A549 (cell line): Measurements from ENCODE around the gene ZBTB11. TPM values are rescaled to one million over a fixed set of nuclear protein-coding genes. Genes with fewer than 3 reads are reported as not detected.

Source experiments
- ATAC-seq, 2 experiments: fragments of 200-7000 bp in 1 of 2; fragments of >200 bp in 1 of 2; cut with Nextera tagmentation in 1 of 2; cut with Tn5 transposase in 1 of 2; 3 replicates each; pipeline versions ENCODE4 v1.8.0 to v1.9.1; 2018 to 2020; ENCODE audit warnings: mild to moderate bottlenecking in 1 of 2, moderate library complexity in 1 of 2
- CTCF ChIA-PET: fragments of 300-600 bp; sonication (Branson Sonifier 250); formaldehyde crosslinking; extraction: SDS; loops from one replicate; lab custom pipeline; 2021; ENCODE audit warnings: antibody characterized with exemption, inconsistent platforms; lab: Yijun Ruan, JAX
- POLR2A ChIA-PET: fragments of 350-600 bp; formaldehyde crosslinking; extraction: SDS; loops from one replicate; lab custom pipeline; 2021; ENCODE audit warnings: antibody characterized with exemption, inconsistent platforms; lab: Yijun Ruan, JAX
- DNase-seq, 2 experiments: peaks; one replicate each; pipeline versions ENCODE4 v3.0.0 to v3.0.0-alpha.2; 2011 to 2016; ENCODE audit warnings: low read depth in 1 of 2, low spot score in 1 of 2
- FAIRE-seq: peaks from 2 replicates; lab custom pipeline; 2011; peaks lifted over from hg19 to GRCh38; lab: Jason Lieb, UNC
- H3K27ac ChIP-seq, 2 experiments: fragments of >200 bp; sonication (Bioruptor Twin); formaldehyde crosslinking; 3 replicates each; pipeline ENCODE4 v1.5.1; 2016 to 2017
- H3K4me1 ChIP-seq: fragments of >200 bp; sonication (Bioruptor Twin); formaldehyde crosslinking; 3 replicates; pipeline ENCODE4 v1.6.1; 2016
- H3K4me2 ChIP-seq: fragments of >200 bp; sonication (Bioruptor Twin); formaldehyde crosslinking; 3 replicates; pipeline ENCODE4 v1.6.1; 2016
- H3K4me3 ChIP-seq: fragments of >200 bp; sonication (Bioruptor Twin); formaldehyde crosslinking; 3 replicates; pipeline ENCODE4 v1.5.1; 2016
- H3K9me3 ChIP-seq: fragments of >200 bp; sonication (Bioruptor Twin); formaldehyde crosslinking; 3 replicates; pipeline ENCODE4 v1.6.1; 2016
- BHLHE40 ChIP-seq: IDR thresholded peaks from 2 replicates; pipeline ENCODE4 v1.6.1; 2012; ENCODE audit warnings: low read depth, low read length, inconsistent platforms
- CBX2 ChIP-seq: fragments of 200-600 bp; sonication (generic); IDR thresholded peaks from 2 replicates; pipeline ENCODE4 v1.6.1; 2016; ENCODE audit warnings: low read depth, mild to moderate bottlenecking, borderline replicate concordance
- CEBPB ChIP-seq, 2 experiments: fragments of >200 bp in 1 of 2; sonication (Bioruptor Twin) in 1 of 2; formaldehyde crosslinking in 1 of 2; IDR thresholded peaks; 2 replicates each; pipeline ENCODE4 v1.6.1; 2012 to 2016
- CHD2 ChIP-seq: fragments of 150-350 bp; IDR thresholded peaks from 2 replicates; pipeline ENCODE4 v1.6.1; 2014; ENCODE audit warnings: low read length; ENCODE audit not compliant: partially characterized antibody
- EHF ChIP-seq: fragments of 250-450 bp; sonication (Bioruptor Pico); IDR thresholded peaks from 2 replicates; pipeline ENCODE4 v1.5.0; 2020; ENCODE audit warnings: mild to moderate bottlenecking
- EHMT2 ChIP-seq: fragments of 200-600 bp; sonication (generic); IDR thresholded peaks from 2 replicates; pipeline ENCODE4 v1.6.1; 2016; ENCODE audit warnings: antibody characterized with exemption, low read depth, mild to moderate bottlenecking, moderate library complexity
- FOSL2 ChIP-seq, 2 experiments: fragments of 450-650 bp in 1 of 2; fragments of >200 bp in 1 of 2; sonication (Bioruptor Twin) in 1 of 2; formaldehyde crosslinking; IDR thresholded peaks; 2 replicates each; pipeline versions ENCODE4 v1.5.0 to v1.6.1; 2016 to 2020; ENCODE audit warnings: mild to moderate bottlenecking in 1 of 2, moderate library complexity in 1 of 2
- FOXS1 ChIP-seq: fragments of 250-450 bp; sonication (Bioruptor Pico); IDR thresholded peaks from 2 replicates; pipeline ENCODE4 v1.5.0; 2020; ENCODE audit warnings: mild to moderate bottlenecking, moderate library complexity
- HEYL ChIP-seq: fragments of 250-450 bp; sonication (Bioruptor Pico); IDR thresholded peaks from 2 replicates; pipeline ENCODE4 v1.8.0; 2021; ENCODE audit warnings: mild to moderate bottlenecking, moderate library complexity
- HOXA7 ChIP-seq: fragments of 250-450 bp; sonication (Bioruptor Pico); IDR thresholded peaks from 2 replicates; pipeline ENCODE4 v1.5.0; 2020; ENCODE audit warnings: mild to moderate bottlenecking, moderate library complexity
- HOXB13 ChIP-seq: fragments of 250-450 bp; sonication (Bioruptor Pico); IDR thresholded peaks from 2 replicates; pipeline ENCODE4 v1.5.0; 2020; ENCODE audit warnings: low read depth, mild to moderate bottlenecking, moderate library complexity
- HOXB5 ChIP-seq: fragments of 250-450 bp; sonication (Bioruptor Pico); IDR thresholded peaks from 2 replicates; pipeline ENCODE4 v1.5.0; 2020; ENCODE audit warnings: mild to moderate bottlenecking, moderate library complexity
- JUN ChIP-seq, 2 experiments: fragments of >200 bp; sonication (Bioruptor Twin); formaldehyde crosslinking; IDR thresholded peaks; 2 replicates in 1 of 2; 3 replicates in 1 of 2; pipeline ENCODE4 v1.6.1; 2016 to 2017
- JUNB ChIP-seq: fragments of >200 bp; sonication (Bioruptor Twin); formaldehyde crosslinking; IDR thresholded peaks from 2 replicates; pipeline ENCODE4 v1.6.1; 2016
- KDM1A ChIP-seq: fragments of 200-600 bp; sonication (generic); IDR thresholded peaks from 2 replicates; pipeline ENCODE4 v1.6.1; 2016; ENCODE audit warnings: low read depth, mild to moderate bottlenecking
- MAZ ChIP-seq: fragments of 150-350 bp; IDR thresholded peaks from 2 replicates; pipeline ENCODE4 v1.6.1; 2014; ENCODE audit warnings: antibody characterized with exemption, low read depth, low read length, borderline replicate concordance
- MYC ChIP-seq: IDR thresholded peaks from 2 replicates; pipeline ENCODE4 v1.6.1; 2012; ENCODE audit warnings: mild to moderate bottlenecking, inconsistent platforms, low read length, improper control_type of control experiment, borderline replicate concordance
- NPAS2 ChIP-seq: fragments of 250-450 bp; sonication (Bioruptor Pico); IDR thresholded peaks from 2 replicates; pipeline ENCODE4 v1.8.0; 2022; ENCODE audit warnings: mild to moderate bottlenecking, moderate library complexity, borderline replicate concordance
- RCOR1 ChIP-seq: fragments of 150-350 bp; IDR thresholded peaks from 2 replicates; pipeline ENCODE4 v1.6.1; 2014; ENCODE audit warnings: antibody characterized with exemption, low read length, low read depth
- RFX5 ChIP-seq: fragments of 450-650 bp; IDR thresholded peaks from 2 replicates; pipeline ENCODE4 v1.7.1; 2014; ENCODE audit warnings: antibody characterized with exemption, mild to moderate bottlenecking, moderate library complexity
- SREBF2 ChIP-seq: fragments of 450-650 bp; IDR thresholded peaks from 2 replicates; pipeline ENCODE4 v1.6.1; 2014; ENCODE audit warnings: mild to moderate bottlenecking, moderate library complexity
- TFCP2L1 ChIP-seq: fragments of 250-450 bp; sonication (Bioruptor Pico); IDR thresholded peaks from 2 replicates; pipeline ENCODE4 v1.5.0; 2021; ENCODE audit warnings: mild to moderate bottlenecking
- TP53 ChIP-seq: fragments of 250-450 bp; sonication (Bioruptor Pico); IDR thresholded peaks from 2 replicates; pipeline ENCODE4 v1.5.0; 2021; ENCODE audit warnings: mild to moderate bottlenecking, moderate library complexity
- ZFP36 ChIP-seq: fragments of 450-650 bp; IDR thresholded peaks from 2 replicates; pipeline ENCODE4 v1.6.1; 2014; ENCODE audit warnings: borderline replicate concordance; ENCODE audit not compliant: partially characterized antibody
- ZNF302 ChIP-seq: fragments of 250-450 bp; sonication (Bioruptor Pico); IDR thresholded peaks from 2 replicates; pipeline ENCODE4 v1.9.0; 2021; ENCODE audit warnings: inconsistent platforms, mild to moderate bottlenecking, moderate library complexity
- WGBS: methylation state at CpG from one replicate; pipeline ENCODE4 v1.1.6; 2017; ENCODE audit errors: missing lambda C conversion rate; 5-methylcytosine and 5-hydroxymethylcytosine counted together
- polyA plus RNA-seq, 4 experiments: library from polyadenylated mRNA; depleted of rRNA in 3 of 4; stranded (reverse); fragments of >200 nt; fragmentation: RNase III in 1 of 4; extraction: RNeasy Plus Mini Kit Qiagen cat#74134 plus additional on column Dnase treatment in 1 of 4; gene quantifications; 2 replicates in 3 of 4; 3 replicates in 1 of 4; pipeline ENCODE4 v1.2.3, GENCODE V29; 2011 to 2017
- TF ChIP-seq, protein P1 (sequence below): fragments of >200 bp; sonication (Bioruptor Twin); formaldehyde crosslinking; IDR thresholded peaks from 2 replicates; pipeline ENCODE4 v1.6.1; 2016
- TF ChIP-seq, protein P2 (sequence below): fragments of >200 bp; sonication (Bioruptor Twin); formaldehyde crosslinking; IDR thresholded peaks from 3 replicates; pipeline ENCODE4 v1.5.1; 2016
- TF ChIP-seq, protein P3 (sequence below): fragments of 200-600 bp; sonication (generic); IDR thresholded peaks from 2 replicates; pipeline ENCODE4 v1.6.1; 2016; ENCODE audit warnings: antibody characterized with exemption, mild to moderate bottlenecking, moderate library complexity

The ZBTB11 gene
- polyA plus RNA-seq, 2 of the 4 experiments (the other 2 are of a cell fraction), result 11.3 to 24.3 TPM

DNA sequence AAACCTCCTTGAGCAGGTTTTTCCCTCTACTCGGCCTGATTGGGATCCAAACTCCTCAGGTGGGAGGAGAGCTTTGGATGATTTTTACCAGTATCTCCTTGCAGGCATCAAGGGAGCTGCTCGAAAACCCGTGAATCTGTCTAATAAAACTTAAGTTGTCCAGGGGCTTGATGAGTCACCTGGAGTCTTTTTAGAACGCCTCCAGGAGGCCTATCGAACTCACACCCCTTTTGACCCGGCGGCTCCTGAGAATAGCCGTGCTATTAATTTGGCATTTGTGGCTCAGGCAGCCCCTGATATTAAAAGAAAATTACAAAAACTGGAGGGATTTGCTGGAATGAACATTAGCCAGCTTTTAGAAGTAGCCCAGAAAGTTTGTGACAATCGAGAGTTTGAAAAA, 41.6 kb downstream of the ZBTB11 start:
- Histone ChIP-seq H3K27ac (no peak overlapping the region), H3K4me2 (no peak overlapping the region), H3K9me3 (no peaks in the 10 kb centered on the region), H3K4me3 (no peak overlapping the region), H3K4me1 (no peaks in the 10 kb centered on the region)
- FAIRE-seq (no peak), DNase-seq (no peak), ATAC-seq (no peak)
- WGBS, result 62% methylated on average over 9 of the region's 9 CpGs
- CTCF ChIA-PET, result interaction anchor here (0.7 to 1.6 kb wide), 5 partner anchors 8 to 1110 kb away, joined by 3 to 9 read pairs (median 3); no protein-coding TSS in a partner anchor
- POLR2A ChIA-PET, result no interaction called here
- no peak for TF ChIP-seq FOXS1 (CRISPR knock-in tag)
- no peak for TF ChIP-seq BHLHE40
- TF ChIP-seq HOXA7 (CRISPR knock-in tag), result no peak
- no peak for TF ChIP-seq CBX2

DNA sequence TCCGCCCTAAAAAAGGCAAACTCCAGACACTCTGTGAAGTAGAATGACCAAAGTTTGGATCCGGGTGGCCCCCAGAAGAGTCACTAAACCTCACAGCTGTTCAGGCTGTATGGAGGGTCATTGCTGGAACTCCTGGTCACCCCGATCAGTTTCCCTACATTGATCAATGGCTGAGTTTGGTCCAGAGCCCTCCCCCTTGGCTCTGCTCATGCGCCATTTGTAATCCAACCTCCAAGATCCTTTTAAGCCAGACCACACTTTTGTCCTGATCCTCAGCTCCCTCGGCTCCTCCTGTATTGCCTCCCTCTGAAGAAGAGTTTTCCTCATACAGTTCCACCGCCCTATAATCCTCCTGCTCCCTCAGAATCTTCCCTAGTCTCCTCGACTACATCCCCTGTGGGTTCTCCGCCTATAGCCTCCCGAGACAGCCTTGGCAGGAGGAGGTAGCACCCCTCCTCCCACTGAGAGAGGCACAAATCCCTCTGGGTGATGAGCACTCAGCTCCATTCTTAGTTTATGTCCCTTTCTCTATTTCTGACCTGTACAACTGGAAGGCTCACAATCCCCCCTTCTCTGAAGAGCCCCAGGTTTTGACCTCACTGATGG, 42.2 kb downstream of the ZBTB11 start:
- H3K4me2 ChIP-seq, result no peak overlapping the region
- FAIRE-seq, result no peak

DNA sequence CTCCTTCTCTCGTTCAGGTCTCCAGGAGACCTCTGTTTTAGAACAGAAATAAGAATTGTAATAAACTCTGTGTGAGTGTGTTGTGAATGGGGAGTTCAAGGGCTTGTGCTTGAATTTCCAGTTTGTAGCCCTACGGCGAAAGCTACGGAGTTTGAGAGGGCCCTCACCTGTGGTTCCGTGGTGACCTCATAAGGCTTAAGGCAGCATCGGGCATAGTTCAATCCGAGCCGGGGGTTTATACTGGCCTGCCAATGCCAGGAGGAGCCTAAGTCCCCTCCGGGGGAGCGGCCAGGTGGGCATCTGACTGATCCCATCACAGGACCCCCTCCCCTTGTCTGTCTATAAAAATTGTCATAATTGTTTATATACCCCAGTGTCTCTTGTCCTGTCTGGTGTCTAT, 43.7 kb downstream of the ZBTB11 start:
- TF ChIP-seq RCOR1 (no peak), EHF (CRISPR knock-in tag) (no peak), ZNF302 (CRISPR knock-in tag) (no peak), BHLHE40 (no peak), FOSL2 (IDR thresholded peaks at IDR 0.05) (no peak), FOSL2 (CRISPR knock-in tag; IDR thresholded peaks at IDR 0.05) (no peak), TP53 (CRISPR knock-in tag) (no peak), RFX5 (no peak), JUNB (no peak), SREBF2 (no peak), MAZ (no peak), HEYL (no peak), NPAS2 (CRISPR knock-in tag) (no peak), ZFP36 (no peak), MYC (no peak), KDM1A (no peak), HOXB5 (CRISPR knock-in tag) (no peak)
- TF ChIP-seq, protein P1, sequence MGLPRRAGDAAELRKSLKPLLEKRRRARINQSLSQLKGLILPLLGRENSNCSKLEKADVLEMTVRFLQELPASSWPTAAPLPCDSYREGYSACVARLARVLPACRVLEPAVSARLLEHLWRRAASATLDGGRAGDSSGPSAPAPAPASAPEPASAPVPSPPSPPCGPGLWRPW, result no peak
- TF ChIP-seq, protein P2, sequence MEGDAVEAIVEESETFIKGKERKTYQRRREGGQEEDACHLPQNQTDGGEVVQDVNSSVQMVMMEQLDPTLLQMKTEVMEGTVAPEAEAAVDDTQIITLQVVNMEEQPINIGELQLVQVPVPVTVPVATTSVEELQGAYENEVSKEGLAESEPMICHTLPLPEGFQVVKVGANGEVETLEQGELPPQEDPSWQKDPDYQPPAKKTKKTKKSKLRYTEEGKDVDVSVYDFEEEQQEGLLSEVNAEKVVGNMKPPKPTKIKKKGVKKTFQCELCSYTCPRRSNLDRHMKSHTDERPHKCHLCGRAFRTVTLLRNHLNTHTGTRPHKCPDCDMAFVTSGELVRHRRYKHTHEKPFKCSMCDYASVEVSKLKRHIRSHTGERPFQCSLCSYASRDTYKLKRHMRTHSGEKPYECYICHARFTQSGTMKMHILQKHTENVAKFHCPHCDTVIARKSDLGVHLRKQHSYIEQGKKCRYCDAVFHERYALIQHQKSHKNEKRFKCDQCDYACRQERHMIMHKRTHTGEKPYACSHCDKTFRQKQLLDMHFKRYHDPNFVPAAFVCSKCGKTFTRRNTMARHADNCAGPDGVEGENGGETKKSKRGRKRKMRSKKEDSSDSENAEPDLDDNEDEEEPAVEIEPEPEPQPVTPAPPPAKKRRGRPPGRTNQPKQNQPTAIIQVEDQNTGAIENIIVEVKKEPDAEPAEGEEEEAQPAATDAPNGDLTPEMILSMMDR, result no peak
- CTCF ChIA-PET, result no interaction called here
- FAIRE-seq, result no peak

More for the DNA sequence above, 42.2 kb downstream of the ZBTB11 start:
- no peak for TF ChIP-seq CHD2
- TF ChIP-seq HOXB13 (CRISPR knock-in tag), result no peak
- no peak for TF ChIP-seq EHMT2
- no peak for TF ChIP-seq JUN (IDR thresholded peaks at IDR 0.05)
- TF ChIP-seq TFCP2L1, result no peak
- TF ChIP-seq, protein P3, sequence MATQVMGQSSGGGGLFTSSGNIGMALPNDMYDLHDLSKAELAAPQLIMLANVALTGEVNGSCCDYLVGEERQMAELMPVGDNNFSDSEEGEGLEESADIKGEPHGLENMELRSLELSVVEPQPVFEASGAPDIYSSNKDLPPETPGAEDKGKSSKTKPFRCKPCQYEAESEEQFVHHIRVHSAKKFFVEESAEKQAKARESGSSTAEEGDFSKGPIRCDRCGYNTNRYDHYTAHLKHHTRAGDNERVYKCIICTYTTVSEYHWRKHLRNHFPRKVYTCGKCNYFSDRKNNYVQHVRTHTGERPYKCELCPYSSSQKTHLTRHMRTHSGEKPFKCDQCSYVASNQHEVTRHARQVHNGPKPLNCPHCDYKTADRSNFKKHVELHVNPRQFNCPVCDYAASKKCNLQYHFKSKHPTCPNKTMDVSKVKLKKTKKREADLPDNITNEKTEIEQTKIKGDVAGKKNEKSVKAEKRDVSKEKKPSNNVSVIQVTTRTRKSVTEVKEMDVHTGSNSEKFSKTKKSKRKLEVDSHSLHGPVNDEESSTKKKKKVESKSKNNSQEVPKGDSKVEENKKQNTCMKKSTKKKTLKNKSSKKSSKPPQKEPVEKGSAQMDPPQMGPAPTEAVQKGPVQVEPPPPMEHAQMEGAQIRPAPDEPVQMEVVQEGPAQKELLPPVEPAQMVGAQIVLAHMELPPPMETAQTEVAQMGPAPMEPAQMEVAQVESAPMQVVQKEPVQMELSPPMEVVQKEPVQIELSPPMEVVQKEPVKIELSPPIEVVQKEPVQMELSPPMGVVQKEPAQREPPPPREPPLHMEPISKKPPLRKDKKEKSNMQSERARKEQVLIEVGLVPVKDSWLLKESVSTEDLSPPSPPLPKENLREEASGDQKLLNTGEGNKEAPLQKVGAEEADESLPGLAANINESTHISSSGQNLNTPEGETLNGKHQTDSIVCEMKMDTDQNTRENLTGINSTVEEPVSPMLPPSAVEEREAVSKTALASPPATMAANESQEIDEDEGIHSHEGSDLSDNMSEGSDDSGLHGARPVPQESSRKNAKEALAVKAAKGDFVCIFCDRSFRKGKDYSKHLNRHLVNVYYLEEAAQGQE, result no peak
- TF ChIP-seq, protein P1, result no peak
- TF ChIP-seq MAZ, result no peak
- no peak for TF ChIP-seq HOXA7 (CRISPR knock-in tag)
- TF ChIP-seq RCOR1, result no peak
- TF ChIP-seq ZFP36, result no peak
- TF ChIP-seq CEBPB (IDR thresholded peaks at IDR 0.05), result no peak
- TF ChIP-seq FOSL2 (IDR thresholded peaks at IDR 0.05), result no peak
- no peak for TF ChIP-seq FOSL2 (CRISPR knock-in tag; IDR thresholded peaks at IDR 0.05)
- no peak overlapping the region for H3K4me3 ChIP-seq
- ATAC-seq, result no peak
- H3K4me1 ChIP-seq, result no peaks in the 10 kb centered on the region
- POLR2A ChIA-PET, result no interaction called here
- no peaks in the 10 kb centered on the region for H3K9me3 ChIP-seq
- DNase-seq, result no peak
- CTCF ChIA-PET, result no interaction called here
- whole genome bisulfite sequencing, result 78% methylated on average over 9 of the region's 9 CpGs
- no peak overlapping the region for H3K27ac ChIP-seq

More for the DNA sequence above, 43.7 kb downstream of the ZBTB11 start:
- WGBS, result 81% methylated on average over 10 of the region's 10 CpGs
- ATAC-seq (no peak), DNase-seq (no peak)
- Histone ChIP-seq H3K27ac (no peak overlapping the region), H3K4me2 (no peak overlapping the region), H3K4me3 (no peak overlapping the region), H3K9me3 (no peaks in the 10 kb centered on the region), H3K4me1 (no peaks in the 10 kb centered on the region)
- POLR2A ChIA-PET, result no interaction called here
